Measurements from ENCODE around the gene LRGUK. TPM values are rescaled to one million over a fixed set of nuclear protein-coding genes. Genes with fewer than 3 reads are reported as not detected.

LRGUK gene
- total RNA-seq, 1 donor from 2014 or later: 0.49 TPM

- Histone ChIP-seq H3K27me3 (no peaks in the 10 kb centered on the region), H3K4me1 (no peaks in the 10 kb centered on the region), H3K4me3 (no peak overlapping the region), H3K27ac (no peak overlapping the region), H3K9me3 (no peaks in the 10 kb centered on the region), H3K36me3 (no peaks in the 10 kb centered on the region)
- intact Hi-C loops (cut with DNase I): no loop called here
- TF ChIP-seq CTCF (IDR thresholded peaks at IDR 0.05): no peak
- DNase-seq (no peak), ATAC-seq (no peak)
Measured at GRCh38 chr7:134203186-134203889, 76.2 kb downstream of the LRGUK start.

- Histone ChIP-seq H3K4me1 (no peaks in the 10 kb centered on the region), H3K4me3 (no peak overlapping the region), H3K27me3 (no peaks in the 10 kb centered on the region), H3K27ac (no peak overlapping the region), H3K36me3 (no peaks in the 10 kb centered on the region), H3K9me3 (no peaks in the 10 kb centered on the region)
- no peak for TF ChIP-seq CTCF (IDR thresholded peaks at IDR 0.05)
- ATAC-seq (no peak), DNase-seq (no peak)
- intact Hi-C loops (cut with DNase I): no loop called here
Measured at GRCh38 chr7:134209322-134210015, 82.3 kb downstream of the LRGUK start.

- no peak overlapping the region for H3K27ac ChIP-seq
- H3K4me3 ChIP-seq: no peak overlapping the region
- TF ChIP-seq CTCF (IDR thresholded peaks at IDR 0.05): no peak
- no peaks in the 10 kb centered on the region for H3K36me3 ChIP-seq
- ATAC-seq: no peak
- intact Hi-C loops (cut with DNase I): no loop called here
- H3K27me3 ChIP-seq: no peaks in the 10 kb centered on the region
- DNase-seq: no peak
- H3K9me3 ChIP-seq: no peaks in the 10 kb centered on the region
- no peaks in the 10 kb centered on the region for H3K4me1 ChIP-seq
Measured at GRCh38 chr7:134210227-134210626, 83.1 kb downstream of the LRGUK start.

- H3K4me3 ChIP-seq: no peak overlapping the region
- intact Hi-C loops (cut with DNase I): no loop called here
- no peak overlapping the region for H3K27ac ChIP-seq
- H3K27me3 ChIP-seq: no peaks in the 10 kb centered on the region
- no peak for DNase-seq
- no peak for TF ChIP-seq CTCF (IDR thresholded peaks at IDR 0.05)
- no peak for ATAC-seq
- no peaks in the 10 kb centered on the region for H3K4me1 ChIP-seq
- H3K36me3 ChIP-seq: no peaks in the 10 kb centered on the region
- H3K9me3 ChIP-seq: no peaks in the 10 kb centered on the region
Measured at GRCh38 chr7:134210976-134211663, 84.0 kb downstream of the LRGUK start.

- DNase-seq: no peak
- ATAC-seq: no peak
- TF ChIP-seq CTCF (IDR thresholded peaks at IDR 0.05): no peak
- no peak overlapping the region for H3K4me3 ChIP-seq
- H3K4me1 ChIP-seq: no peaks in the 10 kb centered on the region
- no peak overlapping the region for H3K27ac ChIP-seq
- intact Hi-C loops (cut with DNase I): no loop called here
- no peaks in the 10 kb centered on the region for H3K36me3 ChIP-seq
- no peaks in the 10 kb centered on the region for H3K27me3 ChIP-seq
- H3K9me3 ChIP-seq: no peaks in the 10 kb centered on the region
Measured at GRCh38 chr7:134211817-134212216, 84.7 kb downstream of the LRGUK start.

All from upper lobe of right lung (tissue), 1 donor.